HG03139 (cell line): ENCODE data around the gene DIP2A.
"Not testable (repeated sequence)": the region's sequence is repeated elsewhere in the genome, so short reads cannot be mapped to it uniquely, and the experiment has no call there.

Source experiments
- ATAC-seq: cut with Tn5 transposase; IDR thresholded peaks from one replicate; pipeline ENCODE4 v1.9.1; 2021; ENCODE audit not compliant: unreplicated experiment

DIP2A gene

DNA sequence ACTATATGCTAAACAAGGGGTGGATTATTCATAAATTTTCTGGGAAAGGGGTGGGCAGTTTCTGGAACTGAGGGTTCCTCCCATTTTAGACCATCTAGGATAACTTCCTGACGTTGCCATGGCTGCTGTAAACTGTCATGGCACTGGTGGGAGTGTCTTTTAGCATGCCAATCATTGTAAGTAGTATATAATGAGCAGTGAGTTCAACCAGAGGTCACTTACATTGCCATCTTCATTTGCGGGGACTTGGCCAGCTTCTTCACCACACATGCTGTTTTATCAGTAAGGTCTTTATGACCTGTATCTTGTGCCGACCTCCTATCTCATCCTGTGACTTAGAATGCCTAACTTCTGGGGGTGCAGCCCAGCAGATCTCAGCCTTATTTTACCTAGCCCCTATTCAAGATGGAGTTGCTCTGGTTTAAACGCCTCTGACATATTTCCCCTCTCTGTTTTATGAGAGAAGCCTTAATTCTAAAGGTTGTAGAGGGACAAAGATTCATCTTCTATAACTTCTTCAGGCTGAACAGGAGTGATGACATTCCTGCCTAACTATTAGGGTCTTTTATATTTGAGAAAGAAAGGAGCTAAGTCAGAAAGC is 60.4 kb downstream of the DIP2A start:
- ATAC-seq = no peak

DNA sequence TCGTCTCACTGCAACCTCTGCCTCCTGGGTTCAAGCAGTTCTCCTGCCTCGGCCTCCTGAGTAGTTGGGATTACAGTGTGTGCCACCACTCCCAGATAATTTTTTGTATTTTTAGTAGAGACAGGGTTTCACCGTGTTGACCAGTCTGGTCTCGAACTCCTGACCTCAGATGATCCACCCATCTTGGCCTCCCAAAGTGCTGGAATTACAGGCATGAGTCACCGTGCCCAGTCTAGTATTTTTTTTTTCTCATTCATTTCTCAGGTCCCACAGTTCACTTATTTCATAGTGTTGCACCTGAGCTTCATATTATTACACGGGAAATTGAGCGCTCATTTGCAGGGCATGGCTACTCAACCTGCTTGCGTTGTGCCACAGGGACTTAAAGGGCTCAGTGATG is 68.7 kb downstream of the DIP2A start:
- not testable (repeated sequence) for ATAC-seq

DNA sequence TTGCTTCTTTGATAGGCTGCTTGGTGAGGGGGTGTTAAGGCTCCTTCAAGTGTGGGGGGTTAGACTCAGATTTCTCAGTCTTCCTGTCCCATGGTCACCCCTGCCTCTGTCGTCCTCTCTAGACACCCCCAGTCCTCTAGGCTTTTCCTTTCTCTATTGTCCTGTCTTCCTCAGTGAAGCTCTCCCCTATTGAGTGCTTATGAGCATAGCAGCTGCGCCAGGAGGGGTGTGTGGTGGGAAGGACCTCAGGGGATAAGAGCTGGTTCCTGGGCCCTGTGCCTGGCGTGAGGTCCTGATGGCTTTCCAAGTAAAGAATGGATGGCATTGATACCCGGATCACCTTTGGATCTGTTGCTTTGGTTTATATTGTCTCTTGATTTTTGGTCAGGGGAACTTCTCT is 69.1 kb downstream of the DIP2A start:
- no peak for ATAC-seq

DNA sequence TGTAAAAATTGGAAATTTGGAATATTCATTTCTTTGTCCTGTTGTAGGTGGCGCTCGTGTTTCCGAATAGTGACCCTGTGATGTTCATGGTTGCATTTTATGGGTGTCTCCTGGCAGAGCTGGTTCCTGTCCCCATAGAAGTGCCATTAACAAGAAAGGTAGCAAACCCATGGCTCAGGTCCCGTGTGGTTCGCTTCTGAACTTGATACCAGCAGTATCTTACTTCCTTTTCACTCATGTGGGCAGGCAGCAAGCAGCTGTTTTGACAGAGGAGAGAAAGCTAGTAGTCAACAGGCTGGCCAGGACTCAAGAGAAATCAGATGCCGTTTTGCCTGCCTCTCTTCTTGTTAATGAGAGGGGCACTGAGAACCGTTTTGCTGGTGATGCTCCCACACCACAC is 73.4 kb downstream of the DIP2A start:
- no peak for ATAC-seq

DNA sequence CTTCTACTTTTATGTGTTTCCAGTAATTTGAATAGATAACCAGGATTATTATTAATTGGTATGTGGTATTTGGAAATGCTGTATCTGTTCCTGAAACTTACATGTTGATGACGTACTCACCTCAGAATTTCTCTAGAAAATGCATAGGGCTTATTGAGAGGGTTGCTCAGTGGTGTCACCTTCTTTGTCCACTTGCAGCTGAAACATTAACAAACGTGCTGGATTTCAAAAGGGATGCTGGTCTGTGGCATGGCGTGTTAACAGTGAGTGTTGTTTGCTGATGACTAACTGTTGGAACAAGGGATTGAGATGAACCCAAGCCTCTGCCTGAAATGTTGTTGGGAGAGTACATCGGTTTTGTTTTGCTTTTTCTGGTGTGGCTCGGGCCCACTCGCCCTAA is 78.3 kb downstream of the DIP2A start:
- ATAC-seq = no peak

DNA sequence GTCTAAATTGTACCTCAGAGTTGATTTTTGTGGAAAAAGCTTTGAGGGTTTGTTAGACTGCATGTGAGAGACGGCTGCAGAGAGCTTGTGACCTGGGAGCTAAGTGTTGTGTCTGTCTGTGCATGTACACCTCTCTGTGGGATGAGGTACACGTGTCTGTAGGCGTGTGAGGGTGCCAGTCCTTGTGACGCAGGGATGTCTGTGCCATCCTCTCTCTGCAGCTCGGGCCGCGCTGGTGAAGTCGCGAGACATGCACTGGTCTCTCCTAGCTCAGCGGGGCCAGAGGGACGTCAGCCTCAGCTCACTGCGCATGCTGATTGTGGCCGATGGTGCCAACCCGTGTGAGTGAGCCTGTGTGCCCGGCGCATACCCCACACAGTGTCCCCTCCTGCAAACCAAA is 79.6 kb downstream of the DIP2A start:
- ATAC-seq = no peak

DNA sequence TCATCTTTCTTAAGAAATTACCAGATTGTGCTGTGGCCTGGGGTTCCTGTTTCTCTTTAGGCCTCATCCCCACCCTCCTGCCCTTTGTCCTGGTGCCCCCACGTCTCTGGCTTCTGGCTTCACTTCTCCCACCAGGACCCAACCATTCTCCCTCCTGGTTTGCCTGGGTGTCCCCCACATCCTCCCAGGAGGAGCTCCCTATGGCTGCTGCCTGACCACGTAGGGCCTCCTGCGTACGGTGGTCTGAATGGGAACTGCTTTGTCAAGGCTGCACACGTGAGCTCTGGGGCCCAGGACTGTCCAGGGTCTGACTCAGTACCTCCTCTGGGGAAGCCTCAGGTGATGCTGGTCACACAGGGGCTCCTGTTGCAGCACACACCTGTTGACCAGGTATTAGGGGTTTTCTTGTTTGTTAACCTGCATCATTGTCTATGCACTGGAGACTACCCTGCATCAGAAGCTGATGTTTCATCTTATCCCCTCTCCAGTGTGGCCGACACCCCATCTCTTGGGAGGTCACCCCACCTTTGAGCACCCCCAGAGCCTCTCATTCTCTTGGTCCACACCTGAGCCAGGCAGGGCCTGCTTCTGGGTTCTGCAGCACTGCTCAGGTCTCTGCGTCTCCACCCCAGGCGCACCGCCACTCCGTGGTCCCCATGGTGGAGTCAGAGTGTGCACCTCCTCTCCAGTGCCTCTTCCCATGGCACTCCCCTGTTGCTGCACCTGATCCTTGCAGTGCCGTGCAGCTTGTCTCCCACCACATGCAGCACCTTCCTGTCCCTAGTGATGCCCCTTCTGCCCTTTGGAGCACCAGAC is 80.4 kb downstream of the DIP2A start:
- no peak for ATAC-seq

DNA sequence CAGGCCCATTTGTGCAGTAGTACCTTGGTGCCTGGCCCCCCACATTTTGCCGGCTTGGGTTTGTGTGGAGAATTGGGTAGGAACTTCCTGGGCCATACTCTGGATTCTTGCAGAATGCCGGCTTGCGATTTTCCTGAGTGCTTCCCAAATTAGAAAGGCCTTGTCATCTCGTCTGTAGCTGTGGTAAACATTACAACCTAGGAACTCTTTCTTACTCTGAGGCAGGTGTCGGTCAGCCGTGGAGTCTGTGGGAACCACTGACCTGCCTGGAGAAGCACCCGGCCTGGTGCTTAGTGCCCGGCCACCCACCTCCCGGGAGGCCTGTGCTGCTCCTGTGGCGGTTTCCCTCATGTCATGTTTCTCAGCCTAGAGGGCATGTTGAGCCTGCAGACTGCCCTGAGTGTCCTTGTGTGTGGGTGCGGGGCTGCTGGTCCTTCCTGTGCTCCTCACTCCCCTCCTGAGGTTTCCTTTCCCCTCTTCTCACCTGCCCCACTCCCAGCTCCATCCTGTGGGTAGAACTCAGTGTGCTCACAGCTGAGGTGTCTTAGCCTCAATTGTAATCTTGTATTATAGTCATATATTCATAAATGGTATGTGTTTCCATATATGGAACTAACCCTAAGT is 81.5 kb downstream of the DIP2A start:
- no peak for ATAC-seq

DNA sequence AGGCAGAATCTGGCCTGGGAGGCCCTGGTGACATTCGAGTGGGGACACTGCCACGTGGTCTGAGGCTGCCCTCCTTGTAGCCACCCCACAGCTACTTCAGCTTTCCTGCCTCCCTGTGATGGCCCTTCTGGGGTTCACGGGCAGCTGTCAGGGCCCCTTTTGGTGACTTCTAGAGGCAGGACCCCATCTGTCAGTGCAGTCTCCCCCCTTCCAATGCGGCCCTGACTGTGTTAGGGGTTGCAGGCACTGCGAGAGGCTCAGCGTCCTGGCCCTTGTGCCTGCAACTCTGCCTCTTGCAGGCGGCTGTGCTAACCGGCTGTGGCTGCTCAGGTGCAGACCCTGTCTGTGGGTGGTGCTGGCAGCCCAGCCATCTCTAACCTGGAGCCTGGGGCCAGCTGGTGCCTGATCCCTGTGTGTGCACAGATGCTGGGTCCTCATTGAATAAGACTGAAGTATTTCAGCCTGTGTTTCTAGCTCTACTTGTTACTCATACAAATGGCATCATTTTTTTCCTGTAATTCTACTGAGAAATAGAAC is 84.0 kb downstream of the DIP2A start:
- ATAC-seq = no peak

DNA sequence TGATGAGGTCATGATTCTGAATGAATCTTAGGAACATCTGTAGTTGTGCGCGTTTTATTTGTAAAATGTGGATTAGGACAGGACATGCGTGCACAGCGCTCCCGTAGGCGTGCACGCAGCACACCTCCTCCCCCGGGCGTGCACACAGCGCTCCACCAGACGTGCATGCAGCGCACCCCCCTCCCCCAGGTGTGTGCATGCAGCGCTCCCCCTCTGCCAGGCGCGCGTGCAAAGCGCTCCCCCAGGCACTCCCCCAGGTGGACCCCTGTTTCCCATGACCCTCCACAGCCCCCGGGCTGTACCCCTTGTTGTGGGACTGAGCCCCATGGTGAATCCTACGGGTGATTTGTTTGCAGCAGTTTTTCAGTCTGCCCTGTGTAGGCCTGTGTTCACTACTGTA is 84.6 kb downstream of the DIP2A start:
- ATAC-seq = no peak

DNA sequence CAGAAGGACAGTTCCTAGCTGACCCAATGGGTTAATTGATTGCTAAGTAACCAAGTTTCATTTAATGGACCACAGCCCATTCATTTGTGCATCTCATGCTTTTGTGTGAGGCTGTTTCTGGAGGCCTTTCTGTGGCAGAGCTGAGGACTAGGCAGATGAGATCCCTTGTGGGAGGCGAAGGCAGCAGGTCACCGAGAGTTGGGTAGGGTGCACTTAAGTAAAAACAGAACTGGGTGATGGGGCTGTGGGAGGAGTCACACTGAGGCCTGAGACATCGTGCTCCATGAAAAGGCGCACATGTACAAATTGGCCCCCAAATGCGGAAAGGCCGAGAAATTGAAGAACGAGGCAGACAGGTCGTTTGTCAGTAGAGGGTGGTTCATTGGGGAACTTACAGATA is 85.3 kb downstream of the DIP2A start:
- no peak for ATAC-seq

DNA sequence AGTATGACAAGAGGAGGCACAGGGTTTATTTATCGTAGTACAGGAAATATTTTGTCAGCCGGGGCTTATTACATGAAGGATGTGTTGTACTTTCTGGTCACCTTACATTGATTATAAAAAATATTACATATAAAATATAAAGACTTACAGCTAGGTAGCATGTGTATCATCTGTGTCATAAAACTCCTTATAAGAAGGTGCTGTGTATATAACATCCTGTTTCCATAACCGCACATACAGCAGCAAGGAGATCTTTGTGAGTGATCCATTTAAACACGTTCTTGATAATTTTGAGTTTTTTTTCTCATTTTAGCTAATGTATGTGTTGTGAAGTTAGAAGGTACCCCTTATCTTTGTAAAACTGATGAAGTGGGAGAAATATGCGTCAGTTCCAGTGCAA is 86.1 kb downstream of the DIP2A start:
- ATAC-seq = no peak

DNA sequence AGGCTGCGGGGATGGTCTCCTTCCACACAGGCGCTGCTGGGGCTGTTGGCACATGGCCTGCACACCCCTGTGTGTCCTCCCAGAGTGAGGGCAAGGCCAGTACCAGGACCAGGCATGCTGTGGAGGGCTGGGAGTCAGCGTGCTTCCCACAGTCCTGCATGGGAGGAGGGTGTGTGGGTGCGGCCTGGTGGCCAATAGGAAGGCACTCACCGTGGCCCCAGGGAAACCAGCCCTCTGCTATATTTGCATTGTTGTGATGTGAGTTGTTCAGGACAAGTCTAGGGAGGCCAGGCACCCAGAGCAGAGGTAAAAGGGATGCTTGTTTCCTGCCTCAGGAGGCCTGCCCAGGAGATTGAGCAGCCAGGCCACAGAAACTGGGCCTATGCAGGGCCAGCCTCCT is 86.7 kb downstream of the DIP2A start:
- no peak for ATAC-seq

DNA sequence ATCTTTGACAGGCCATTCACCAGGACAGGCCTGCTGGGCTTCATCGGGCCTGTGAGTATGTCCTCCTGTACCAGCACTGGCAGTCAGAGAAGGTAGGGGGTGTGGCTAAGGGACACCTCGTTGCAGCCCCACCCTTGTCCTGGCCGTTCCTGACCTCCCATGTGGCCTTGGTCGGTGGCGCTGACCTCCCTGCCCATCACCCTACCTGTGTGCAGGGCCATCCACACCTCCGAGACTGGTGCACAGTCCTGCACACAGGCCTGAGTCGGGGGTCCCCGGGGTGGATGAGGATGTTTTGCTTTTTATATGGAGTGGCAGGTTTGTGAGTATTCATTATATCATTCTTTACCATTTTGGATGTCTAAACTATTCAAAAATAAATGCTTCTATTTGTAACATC is 87.2 kb downstream of the DIP2A start:
- ATAC-seq = no peak

DNA sequence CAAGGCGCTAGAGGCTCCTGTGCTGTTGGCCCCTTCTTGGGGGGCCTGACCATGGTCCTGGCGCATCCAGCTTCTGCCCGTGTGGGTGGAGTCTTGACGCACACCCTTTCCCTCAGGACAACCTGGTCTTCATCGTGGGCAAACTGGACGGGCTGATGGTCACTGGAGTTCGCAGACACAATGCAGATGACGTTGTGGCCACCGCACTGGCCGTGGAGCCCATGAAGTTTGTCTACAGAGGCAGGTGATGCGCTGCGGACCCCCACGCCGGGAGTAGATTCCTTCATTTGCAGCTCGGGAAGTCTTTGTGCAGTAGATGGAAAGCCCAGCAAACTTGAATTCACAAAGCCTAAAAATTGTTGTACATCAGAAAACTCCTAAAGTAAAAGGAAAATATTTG is 88.1 kb downstream of the DIP2A start:
- no peak for ATAC-seq

DNA sequence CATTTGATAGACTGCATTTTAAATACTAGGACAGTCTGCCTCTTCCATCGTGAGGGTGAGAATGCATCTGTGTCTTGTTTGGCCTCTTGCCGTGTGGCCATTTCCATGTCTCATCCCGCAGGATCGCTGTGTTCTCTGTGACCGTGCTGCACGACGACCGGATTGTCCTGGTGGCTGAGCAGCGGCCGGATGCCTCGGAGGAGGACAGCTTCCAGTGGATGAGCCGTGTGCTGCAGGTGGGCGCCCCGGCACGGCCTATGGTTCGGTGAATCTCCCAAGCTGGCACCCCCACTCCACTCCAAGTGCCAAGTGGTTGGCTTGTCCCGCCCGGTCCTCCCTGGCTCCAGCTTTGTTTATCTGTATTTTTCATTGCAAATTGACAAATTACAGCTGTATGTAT is 91.0 kb downstream of the DIP2A start:
- no peak for ATAC-seq

DNA sequence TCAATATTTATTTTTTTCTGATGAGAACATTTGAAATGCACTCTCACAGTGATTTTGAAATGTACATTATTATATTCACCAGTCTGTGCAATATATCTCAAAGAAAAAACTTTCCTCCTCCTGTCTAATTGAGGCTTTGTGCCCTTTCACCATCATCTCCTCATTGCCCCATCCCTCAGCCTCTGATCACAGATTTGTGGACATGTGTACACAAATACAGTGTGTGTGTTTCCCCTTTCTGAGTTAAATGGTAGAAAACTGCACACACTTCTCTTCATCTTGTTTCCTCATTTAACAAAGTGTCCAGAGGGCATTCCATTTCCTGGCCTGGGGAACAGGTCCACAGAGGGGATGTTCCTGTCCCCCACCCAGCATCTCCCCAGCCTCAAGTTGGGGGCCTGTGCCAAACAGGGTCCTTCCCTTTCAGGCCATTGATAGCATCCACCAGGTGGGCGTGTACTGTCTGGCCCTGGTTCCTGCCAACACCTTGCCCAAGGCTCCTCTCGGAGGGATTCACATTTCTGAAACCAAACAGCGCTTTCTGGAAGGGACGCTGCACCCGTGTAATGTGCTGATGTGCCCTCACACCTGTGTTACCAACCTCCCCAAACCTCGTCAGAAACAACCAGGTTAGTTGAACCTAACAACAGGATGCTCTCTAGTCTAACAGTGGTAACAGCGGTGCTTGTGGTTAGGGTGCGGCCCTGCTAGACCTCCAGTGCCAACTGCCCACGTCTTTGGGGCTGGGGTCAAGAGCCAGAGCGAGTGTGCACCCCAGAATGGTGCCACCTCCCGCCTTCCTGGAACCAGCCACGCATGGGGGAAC is 91.6 kb downstream of the DIP2A start:
- ATAC-seq = no peak

DNA sequence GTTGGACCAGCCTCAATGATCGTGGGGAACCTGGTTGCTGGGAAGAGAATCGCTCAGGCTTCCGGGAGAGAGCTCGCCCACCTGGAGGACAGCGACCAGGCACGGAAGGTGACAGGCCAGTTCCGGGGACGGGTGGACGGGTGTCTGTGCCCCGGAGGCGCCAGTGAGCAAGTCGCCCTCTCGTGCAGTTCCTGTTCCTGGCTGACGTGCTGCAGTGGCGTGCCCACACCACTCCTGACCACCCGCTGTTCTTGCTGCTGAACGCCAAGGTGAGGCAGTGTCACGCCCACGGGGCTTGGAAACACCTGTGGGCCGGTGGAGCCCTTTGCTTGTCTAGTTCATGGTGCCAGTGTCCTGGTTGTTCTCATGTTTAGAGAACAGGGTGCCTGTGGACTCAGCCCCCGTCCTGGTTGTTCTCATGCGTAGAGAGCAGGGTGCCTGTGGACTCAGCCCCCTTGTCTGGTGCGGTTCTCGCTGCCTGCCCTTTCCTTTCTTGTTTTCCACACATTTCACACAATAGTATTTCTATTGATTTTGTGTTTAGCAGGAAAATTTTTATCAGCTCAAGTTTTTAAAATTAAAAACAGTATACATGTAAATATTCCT is 93.0 kb downstream of the DIP2A start:
- no peak for ATAC-seq

DNA sequence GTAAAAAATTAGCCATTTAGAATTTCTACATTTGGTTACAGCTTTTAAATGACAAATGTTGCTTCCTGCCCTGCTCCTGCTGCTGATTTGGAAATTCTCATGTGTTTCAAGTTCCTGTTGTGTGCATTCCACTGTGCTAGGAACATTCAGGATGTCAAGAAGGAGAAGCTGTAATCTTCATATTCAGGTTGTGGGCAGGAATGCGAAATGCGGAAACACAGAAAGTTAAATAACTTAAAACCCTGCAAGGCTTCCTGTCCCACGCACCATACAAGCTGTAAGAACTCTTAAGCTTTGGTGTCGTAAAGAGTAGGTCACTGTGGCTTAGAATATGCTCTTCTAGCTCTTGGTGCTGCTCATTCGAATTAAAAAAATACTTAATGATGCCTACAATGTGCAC is 93.6 kb downstream of the DIP2A start:
- no peak for ATAC-seq

DNA sequence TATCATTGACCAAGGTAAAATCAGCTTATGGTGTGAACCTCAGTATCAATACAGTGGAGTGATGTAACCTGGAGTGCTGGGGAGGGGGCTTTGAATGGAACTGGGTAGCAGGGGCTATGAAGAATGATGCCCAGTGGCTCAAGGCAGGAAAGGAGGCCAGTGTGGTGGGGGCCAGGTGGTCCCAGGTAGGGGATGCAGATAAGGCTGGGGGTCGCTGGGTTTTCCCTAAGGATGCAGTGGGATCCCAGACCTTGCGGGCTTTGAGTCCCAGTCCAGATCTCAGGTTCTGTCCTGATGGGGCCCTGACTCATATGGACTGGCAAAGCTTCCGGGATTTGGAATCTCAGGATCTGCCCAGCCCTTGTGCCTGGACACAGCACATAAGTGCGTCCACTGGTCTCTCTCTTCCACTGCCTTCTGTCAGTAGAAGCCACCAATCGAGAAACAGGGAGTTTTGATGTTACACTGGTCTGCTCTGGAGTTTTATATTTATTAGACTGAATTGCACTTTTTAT is 94.2 kb downstream of the DIP2A start:
- ATAC-seq = no peak

DNA sequence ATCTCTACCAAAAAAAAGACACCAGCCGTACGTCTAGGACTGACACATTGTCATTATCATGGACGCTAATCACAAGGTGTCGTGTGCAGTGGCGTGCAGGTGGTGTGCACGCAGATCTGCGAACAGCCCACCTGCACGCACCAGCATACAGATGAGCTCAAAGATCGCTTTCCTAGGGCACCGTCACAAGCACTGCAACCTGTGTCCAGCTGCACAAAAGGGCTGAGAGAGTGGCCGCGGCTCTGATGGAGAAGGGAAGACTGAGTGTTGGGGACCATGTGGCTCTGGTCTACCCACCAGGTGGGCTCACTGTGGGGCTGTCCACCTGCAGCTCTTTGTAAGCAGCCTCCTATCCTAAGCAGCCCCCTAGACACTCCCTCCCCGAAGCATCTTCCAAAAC is 95.3 kb downstream of the DIP2A start:
- no peak for ATAC-seq
